ENCODE data around the gene ASPSCR1. TPM values are rescaled to one million over a fixed set of nuclear protein-coding genes. Genes with fewer than 3 reads are reported as not detected.

The ASPSCR1 gene
- total and polyA plus RNA-seq, 9 of the 15 experiments (the other 6 are each of a cell fraction or from before 2014, with no cell fraction given), result 0.90 to 36.9 (median 11.6) TPM

- TF ChIP-seq MYC (IDR thresholded peaks at IDR 0.05; ENCODE audit: low read depth, low read length), result peak; percentile 71
- TF ChIP-seq MYC (CRISPR knock-in tag; IDR thresholded peaks at IDR 0.05; ENCODE audit: borderline replicate concordance, low read depth), result peak; percentile 78; the same call in 1 of the 2 replicates
- 0 out of 2 replicates have a peak, but pooled peaks have one; percentile 61 for TF ChIP-seq GATAD2A (IDR thresholded peaks at IDR 0.05)
- peak; percentile 84 for TF ChIP-seq L3MBTL2 (IDR thresholded peaks at IDR 0.05)
- 0 out of 2 replicates have a peak, but pooled peaks have one; percentile 36 for TF ChIP-seq KLF13 (tag; IDR thresholded peaks at IDR 0.05; ENCODE audit: borderline replicate concordance, low read depth)
- TF ChIP-seq ZNF561 (CRISPR knock-in tag; conservative IDR thresholded peaks at IDR 0.05), result no peak
- TF ChIP-seq MTA3 (IDR thresholded peaks at IDR 0.05; ENCODE audit: borderline replicate concordance), result peak; percentile 86
- TF ChIP-seq ZNF431 (CRISPR knock-in tag; IDR thresholded peaks at IDR 0.05), result no peak
- 0 out of 2 replicates have a peak, but pooled peaks have one; percentile 50 for TF ChIP-seq HDAC2 (IDR thresholded peaks at IDR 0.05)
- TF ChIP-seq RBM14 (IDR thresholded peaks at IDR 0.05; ENCODE audit: borderline replicate concordance, insufficient read depth, low read depth, low read length), result 0 out of 2 replicates have a peak, but pooled peaks have one; percentile 72
- TF ChIP-seq TBP (optimal IDR thresholded peaks at IDR 0.05; ENCODE audit: low read depth, low read length), result peak; percentile 38
- peak; percentile 40; the same call in 1 of the 2 replicates for TF ChIP-seq TOE1 (IDR thresholded peaks at IDR 0.05; ENCODE audit: borderline replicate concordance)
- TF ChIP-seq TOE1 (CRISPR knock-in tag; IDR thresholded peaks at IDR 0.05; ENCODE audit: borderline replicate concordance, low read depth), result no peak
- TF ChIP-seq, protein P1, sequence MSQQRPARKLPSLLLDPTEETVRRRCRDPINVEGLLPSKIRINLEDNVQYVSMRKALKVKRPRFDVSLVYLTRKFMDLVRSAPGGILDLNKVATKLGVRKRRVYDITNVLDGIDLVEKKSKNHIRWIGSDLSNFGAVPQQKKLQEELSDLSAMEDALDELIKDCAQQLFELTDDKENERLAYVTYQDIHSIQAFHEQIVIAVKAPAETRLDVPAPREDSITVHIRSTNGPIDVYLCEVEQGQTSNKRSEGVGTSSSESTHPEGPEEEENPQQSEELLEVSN (IDR thresholded peaks at IDR 0.05; ENCODE audit: borderline replicate concordance in 1 of 2, extremely low read depth in 1 of 2, insufficient read depth in 1 of 2, insufficient read length in 1 of 2, low read depth in 1 of 2, low read length in 1 of 2, poor library complexity in 1 of 2, severe bottlenecking in 1 of 2), result peak; percentile 39 to 55
- no peak for TF ChIP-seq STAG1 (CRISPR knock-in tag; IDR thresholded peaks at IDR 0.05; ENCODE audit: borderline replicate concordance)
- no peak for TF ChIP-seq BMI1 (IDR thresholded peaks at IDR 0.05; ENCODE audit: low read length)
- TF ChIP-seq, protein P2, sequence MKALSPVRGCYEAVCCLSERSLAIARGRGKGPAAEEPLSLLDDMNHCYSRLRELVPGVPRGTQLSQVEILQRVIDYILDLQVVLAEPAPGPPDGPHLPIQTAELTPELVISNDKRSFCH (CRISPR knock-in tag; IDR thresholded peaks at IDR 0.05), result no peak
- TF ChIP-seq, protein P2 (tag; IDR thresholded peaks at IDR 0.05), result peak; percentile 58; the same call in 1 of the 2 replicates
- peak; percentile 90 for TF ChIP-seq HMGN3 (IDR thresholded peaks at IDR 0.05; ENCODE audit: borderline replicate concordance, extremely low read depth, insufficient read length, low read depth, low read length)
- 0 out of 2 replicates have a peak, but pooled peaks have one; percentile 32 for TF ChIP-seq GABPB1 (CRISPR knock-in tag; IDR thresholded peaks at IDR 0.05)
- peak; percentile 77; the same call in 1 of the 2 replicates for TF ChIP-seq ZNF592 (IDR thresholded peaks at IDR 0.05)
- TF ChIP-seq SUPT5H (IDR thresholded peaks at IDR 0.05), result peak; percentile 73
- TF ChIP-seq MXI1 (IDR thresholded peaks at IDR 0.05; ENCODE audit: low read depth, low read length), result peak; percentile 63
Observed at GRCh38 chr17:82031885-82032627, 54.6 kb downstream of the ASPSCR1 start (continued).

Measured in K562 (cell line).